ENCODE measurements around the gene NKIRAS1. TPM values are rescaled to one million over a fixed set of nuclear protein-coding genes. Genes with fewer than 3 reads are reported as not detected.

The NKIRAS1 gene
- total and polyA plus RNA-seq, 9 donors: 8.7 to 18.9 (median 13.4) TPM

DNA sequence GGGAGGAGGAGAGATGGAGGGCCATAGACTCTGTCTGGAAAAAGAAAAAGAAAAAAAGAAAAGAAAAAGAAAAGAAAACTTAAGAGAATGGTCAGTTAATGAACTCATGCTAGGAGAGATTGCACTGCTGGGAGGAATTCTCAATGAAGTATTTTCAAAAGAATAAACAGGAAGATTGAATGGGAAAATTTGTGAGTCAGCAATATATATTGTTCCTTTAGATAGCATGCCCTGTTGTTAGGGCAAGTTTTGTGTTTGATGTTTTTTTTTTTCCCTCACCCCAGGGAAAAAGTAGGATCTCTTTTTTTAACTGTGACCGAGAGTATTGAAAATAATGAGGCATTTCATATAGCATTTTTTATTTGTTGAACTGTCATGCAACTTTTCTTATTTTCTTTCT lies 20.5 kb upstream of the NKIRAS1 start:
- no peaks in the 10 kb centered on the region for H3K9me3 ChIP-seq
- H3K27ac ChIP-seq: no peak overlapping the region
- H3K4me3 ChIP-seq: no peak overlapping the region
- no peaks in the 10 kb centered on the region for H3K27me3 ChIP-seq
- TF ChIP-seq POLR2A (IDR thresholded peaks at IDR 0.05) (no peak), EP300 (IDR thresholded peaks at IDR 0.05) (no peak)
- TF ChIP-seq, protein P1, sequence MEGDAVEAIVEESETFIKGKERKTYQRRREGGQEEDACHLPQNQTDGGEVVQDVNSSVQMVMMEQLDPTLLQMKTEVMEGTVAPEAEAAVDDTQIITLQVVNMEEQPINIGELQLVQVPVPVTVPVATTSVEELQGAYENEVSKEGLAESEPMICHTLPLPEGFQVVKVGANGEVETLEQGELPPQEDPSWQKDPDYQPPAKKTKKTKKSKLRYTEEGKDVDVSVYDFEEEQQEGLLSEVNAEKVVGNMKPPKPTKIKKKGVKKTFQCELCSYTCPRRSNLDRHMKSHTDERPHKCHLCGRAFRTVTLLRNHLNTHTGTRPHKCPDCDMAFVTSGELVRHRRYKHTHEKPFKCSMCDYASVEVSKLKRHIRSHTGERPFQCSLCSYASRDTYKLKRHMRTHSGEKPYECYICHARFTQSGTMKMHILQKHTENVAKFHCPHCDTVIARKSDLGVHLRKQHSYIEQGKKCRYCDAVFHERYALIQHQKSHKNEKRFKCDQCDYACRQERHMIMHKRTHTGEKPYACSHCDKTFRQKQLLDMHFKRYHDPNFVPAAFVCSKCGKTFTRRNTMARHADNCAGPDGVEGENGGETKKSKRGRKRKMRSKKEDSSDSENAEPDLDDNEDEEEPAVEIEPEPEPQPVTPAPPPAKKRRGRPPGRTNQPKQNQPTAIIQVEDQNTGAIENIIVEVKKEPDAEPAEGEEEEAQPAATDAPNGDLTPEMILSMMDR (IDR thresholded peaks at IDR 0.05): no peak
- intact Hi-C loops (cut with DNase I): no loop called here
- 86 to 88% (median 88%) methylated on average over 1 of the region's 1 CpG for WGBS, 3 donors
- no peaks in the 10 kb centered on the region for H3K4me1 ChIP-seq (ENCODE audit: insufficient read depth)
- H3K36me3 ChIP-seq: no peaks in the 10 kb centered on the region
- DNase-seq: no peak

- intact Hi-C loops (cut with DNase I): no loop called here
- H3K27me3 ChIP-seq: no peaks in the 10 kb centered on the region
- no peaks in the 10 kb centered on the region for H3K9me3 ChIP-seq
- H3K36me3 ChIP-seq: no peaks in the 10 kb centered on the region
- TF ChIP-seq EP300 (IDR thresholded peaks at IDR 0.05): no peak
- TF ChIP-seq, protein P1 (IDR thresholded peaks at IDR 0.05): no peak
- TF ChIP-seq POLR2A (IDR thresholded peaks at IDR 0.05): no peak
- no peak overlapping the region for H3K27ac ChIP-seq
- no peak for DNase-seq
- no peak overlapping the region for H3K4me3 ChIP-seq
- WGBS, 3 donors: 67 to 87% (median 83%) methylated on average over 4 of the region's 4 CpGs
- no peaks in the 10 kb centered on the region for H3K4me1 ChIP-seq (ENCODE audit: insufficient read depth)
Measured at GRCh38 chr3:23934253-23934652, 17.5 kb upstream of the NKIRAS1 start.

DNA sequence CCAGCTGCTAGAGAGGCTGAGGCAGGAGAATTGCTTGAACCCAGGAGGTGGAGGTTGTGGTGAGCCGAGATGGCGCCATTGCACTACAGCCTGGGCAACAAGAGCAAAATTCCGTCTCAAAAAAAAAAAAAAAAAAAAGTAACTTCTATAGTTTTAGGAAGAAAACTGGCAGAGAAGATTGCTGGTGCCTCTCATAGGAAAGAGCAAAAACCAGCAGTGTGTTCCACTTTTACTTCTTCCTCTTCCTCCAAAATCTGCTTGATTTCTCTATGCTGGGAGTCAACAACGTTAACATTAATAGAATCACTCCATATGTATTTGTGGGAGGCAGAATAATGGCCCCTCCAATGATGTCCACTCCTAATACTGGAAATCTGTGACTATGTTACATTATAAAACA lies 15.8 kb upstream of the NKIRAS1 start:
- no peak for DNase-seq

DNA sequence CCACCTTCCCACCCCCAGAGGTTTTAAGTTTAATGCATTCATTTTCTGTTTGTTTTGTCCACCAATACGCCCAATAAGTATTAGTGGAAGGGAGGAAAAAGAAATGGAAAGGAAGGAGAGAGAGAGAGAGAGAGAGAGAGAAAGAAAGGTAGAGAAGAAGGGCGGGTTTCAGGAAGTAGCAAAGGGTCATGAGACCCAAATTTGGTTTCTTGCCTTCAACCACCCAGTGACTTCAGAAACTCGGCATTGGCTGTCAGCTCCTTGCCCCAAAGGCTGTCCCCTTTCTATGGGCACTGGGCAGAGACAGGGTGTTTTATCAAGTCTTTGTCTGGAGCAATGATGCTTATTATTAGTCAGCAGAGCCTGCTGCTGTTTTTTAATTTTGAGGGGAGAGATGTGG lies 14.8 kb upstream of the NKIRAS1 start:
- Histone ChIP-seq H3K27ac (no peak overlapping the region), H3K36me3 (no peaks in the 10 kb centered on the region), H3K4me3 (no peak overlapping the region), H3K4me1 (ENCODE audit: insufficient read depth) (no peaks in the 10 kb centered on the region), H3K27me3 (no peaks in the 10 kb centered on the region), H3K9me3 (no peaks in the 10 kb centered on the region)
- WGBS, 3 donors: 88 to 90% (median 89%) methylated on average over 3 of the region's 3 CpGs
- DNase-seq: no peak
- intact Hi-C loops (cut with DNase I): no loop called here
- TF ChIP-seq EP300 (IDR thresholded peaks at IDR 0.05): no peak
- no peak for TF ChIP-seq POLR2A (IDR thresholded peaks at IDR 0.05)
- TF ChIP-seq, protein P1 (IDR thresholded peaks at IDR 0.05): no peak

More for the DNA sequence above, 15.8 kb upstream of the NKIRAS1 start:
- Histone ChIP-seq H3K4me3 (no peak overlapping the region), H3K27me3 (no peaks in the 10 kb centered on the region), H3K9me3 (no peaks in the 10 kb centered on the region), H3K27ac (no peak overlapping the region), H3K36me3 (no peaks in the 10 kb centered on the region), H3K4me1 (ENCODE audit: insufficient read depth) (no peaks in the 10 kb centered on the region)
- 82 to 90% (median 90%) methylated on average over 4 of the region's 4 CpGs for WGBS, 3 donors
- intact Hi-C loops (cut with DNase I): no loop called here
- TF ChIP-seq POLR2A (IDR thresholded peaks at IDR 0.05): no peak
- TF ChIP-seq, protein P1 (IDR thresholded peaks at IDR 0.05): no peak
- TF ChIP-seq EP300 (IDR thresholded peaks at IDR 0.05): no peak
